IgD-negative memory B cell (primary cell): Measurements from ENCODE around the gene SCGB1D1. TPM values are rescaled to one million over a fixed set of nuclear protein-coding genes. Genes with fewer than 3 reads are reported as not detected.

Experiments
- H3K27ac Mint-ChIP-seq, 3 donors: one replicate each; pipeline ENCODE4 v1.8.0; 2020 to 2022; ENCODE audit warnings: mild to moderate bottlenecking in 3 of 3, mixed read lengths in 3 of 3, moderate library complexity in 1 of 3
- H3K27me3 Mint-ChIP-seq: one replicate; pipeline ENCODE4 v1.8.0; 2021; ENCODE audit warnings: mixed read lengths
- H3K36me3 Mint-ChIP-seq: one replicate; pipeline ENCODE4 v1.8.0; 2020; ENCODE audit warnings: mild to moderate bottlenecking, mixed read lengths
- H3K4me1 Mint-ChIP-seq, 3 donors: one replicate each; pipeline ENCODE4 v1.8.0; 2020 to 2022; ENCODE audit warnings: mixed read lengths in 3 of 3, mild to moderate bottlenecking in 1 of 3
- H3K4me3 Mint-ChIP-seq, 4 donors: one replicate each; pipeline ENCODE4 v1.8.0; 2020 to 2022; ENCODE audit warnings: mild to moderate bottlenecking in 4 of 4, mixed read lengths in 4 of 4, moderate library complexity in 3 of 4
- H3K9me3 Mint-ChIP-seq, 3 donors: one replicate each; pipeline ENCODE4 v1.8.0; 2020 to 2021; ENCODE audit warnings: mixed read lengths in 3 of 3, mild to moderate bottlenecking in 1 of 3
- polyA plus RNA-seq: library from polyadenylated mRNA; unstranded; fragments of 300-500 nt; fragmentation: Illumina TruSeq; gene quantifications from one replicate; pipeline ENCODE4 v1.2.3, GENCODE V29; 2021

SCGB1D1 gene
- not detected for polyA plus RNA-seq

DNA sequence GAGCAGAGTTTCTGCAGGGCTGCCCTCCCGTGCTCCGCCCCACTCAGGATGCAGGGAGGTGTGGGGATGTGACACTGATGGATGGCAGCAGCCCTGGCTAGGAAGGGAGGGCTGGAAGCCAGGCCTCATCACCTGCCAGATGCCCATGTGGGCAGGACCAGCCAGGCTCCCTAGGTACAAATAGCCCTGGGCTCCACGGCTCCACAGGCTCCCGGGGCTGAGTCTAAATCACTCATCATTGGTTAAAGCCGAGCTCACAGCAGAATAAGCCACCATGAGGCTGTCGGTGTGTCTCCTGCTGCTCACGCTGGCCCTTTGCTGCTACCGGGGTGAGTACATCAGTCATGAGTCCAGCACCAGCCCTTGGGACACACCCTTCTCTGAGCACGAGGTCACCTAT lies at the start of gene SCGB1D1:
TSS of gene SCGB1D1 (plus strand) at position 206 of the 400 bp plus-strand sequence. CDS start at position 275, 69 bp downstream.
- Mint-ChIP-seq H3K4me1 (no peaks in the 10 kb centered on the region), H3K27me3 (peaks cover 44% of the 10 kb centered on the region), H3K27ac (no peak within 1 kb of the TSS), H3K9me3 (peaks cover 0 to 4% (median 2%) of the 10 kb centered on the region in 3 donors), H3K4me3 (no peak within 1 kb of the TSS), H3K36me3 (peaks cover 2% of the 10 kb centered on the region)

GRCh38 chr11:62140304-62141110 lies 49.5 kb upstream of the SCGB1D1 start:
- H3K9me3 Mint-ChIP-seq = no peaks in the 10 kb centered on the region
- no peak overlapping the region for H3K4me3 Mint-ChIP-seq
- H3K27ac Mint-ChIP-seq = no peak overlapping the region
- H3K36me3 Mint-ChIP-seq = peaks cover 6% of the 10 kb centered on the region
- H3K27me3 Mint-ChIP-seq = no peaks in the 10 kb centered on the region
- peaks cover 0 to 3% (median 1%) of the 10 kb centered on the region in 3 donors for H3K4me1 Mint-ChIP-seq

DNA sequence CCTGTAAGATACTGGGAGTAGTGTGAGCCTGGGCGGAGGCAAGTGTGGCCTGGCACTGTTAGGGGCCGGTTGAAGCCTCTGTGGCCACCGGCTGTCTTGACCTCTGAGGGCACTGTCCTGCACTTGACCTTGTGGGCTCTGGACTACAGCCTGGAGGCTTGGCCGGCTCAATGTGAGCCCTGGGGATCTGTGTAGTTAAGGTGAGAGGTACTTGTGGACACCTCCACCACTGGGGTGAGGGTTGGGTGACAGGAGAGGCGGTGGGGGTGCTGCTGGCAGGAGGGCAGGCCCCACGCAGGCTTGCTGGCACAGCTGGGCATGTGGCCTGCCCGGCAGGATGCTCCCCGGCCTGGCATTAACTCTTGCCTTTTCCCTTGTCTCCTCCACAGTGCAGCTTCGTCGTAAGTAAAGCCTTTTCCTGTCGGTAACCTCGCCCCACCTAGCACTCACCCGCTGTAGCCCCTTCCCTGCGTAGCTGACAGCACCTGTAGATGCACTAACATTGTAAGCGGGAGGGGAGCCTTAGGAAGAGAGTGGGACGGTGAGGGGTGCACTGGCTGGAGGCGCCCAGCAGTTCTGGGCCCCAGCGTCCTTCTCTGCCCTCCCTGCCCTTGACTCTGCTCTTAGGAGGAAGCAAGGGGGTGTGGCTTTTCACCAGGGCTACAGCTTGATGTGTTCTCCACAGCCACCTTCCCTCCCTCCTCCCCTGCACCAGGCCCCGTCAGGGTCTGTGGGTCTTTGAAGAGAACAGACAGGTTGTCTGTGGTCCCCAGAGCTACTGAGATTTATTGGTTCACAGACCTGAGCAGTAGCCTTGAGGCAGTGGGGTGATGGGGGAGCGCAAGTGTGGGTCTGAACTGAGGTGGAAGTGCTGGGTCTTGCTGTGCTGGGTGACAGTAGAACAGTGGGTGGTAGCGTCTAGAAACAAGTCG lies 48.6 kb upstream of the SCGB1D1 start:
- peaks cover 0 to 3% (median 1%) of the 10 kb centered on the region in 3 donors for H3K4me1 Mint-ChIP-seq
- no peak overlapping the region for H3K4me3 Mint-ChIP-seq
- no peaks in the 10 kb centered on the region for H3K27me3 Mint-ChIP-seq
- H3K9me3 Mint-ChIP-seq = no peaks in the 10 kb centered on the region
- peaks cover 4% of the 10 kb centered on the region for H3K36me3 Mint-ChIP-seq
- H3K27ac Mint-ChIP-seq = no peak overlapping the region

DNA sequence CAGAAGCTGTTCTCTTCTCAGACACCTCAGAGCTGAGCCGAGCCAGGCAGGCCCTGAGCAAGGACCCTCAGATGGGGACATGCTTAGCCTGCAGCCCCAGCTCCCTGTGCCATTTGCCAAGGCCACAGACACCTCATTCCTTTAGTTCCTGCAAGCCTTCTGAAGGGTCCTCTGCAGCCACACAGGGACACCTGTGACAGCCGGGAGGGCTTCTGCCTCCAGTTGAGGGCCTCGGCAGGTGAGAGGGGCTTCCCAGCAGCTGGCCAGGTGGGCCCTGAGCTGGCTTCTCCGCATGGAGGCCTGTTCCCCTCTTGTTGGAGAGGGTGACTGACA lies 48.0 kb upstream of the SCGB1D1 start:
- H3K27me3 Mint-ChIP-seq = no peaks in the 10 kb centered on the region
- peaks cover 7% of the 10 kb centered on the region for H3K36me3 Mint-ChIP-seq
- no peak overlapping the region for H3K27ac Mint-ChIP-seq
- H3K4me3 Mint-ChIP-seq = no peak overlapping the region
- no peaks in the 10 kb centered on the region for H3K4me1 Mint-ChIP-seq
- H3K9me3 Mint-ChIP-seq = no peaks in the 10 kb centered on the region

DNA sequence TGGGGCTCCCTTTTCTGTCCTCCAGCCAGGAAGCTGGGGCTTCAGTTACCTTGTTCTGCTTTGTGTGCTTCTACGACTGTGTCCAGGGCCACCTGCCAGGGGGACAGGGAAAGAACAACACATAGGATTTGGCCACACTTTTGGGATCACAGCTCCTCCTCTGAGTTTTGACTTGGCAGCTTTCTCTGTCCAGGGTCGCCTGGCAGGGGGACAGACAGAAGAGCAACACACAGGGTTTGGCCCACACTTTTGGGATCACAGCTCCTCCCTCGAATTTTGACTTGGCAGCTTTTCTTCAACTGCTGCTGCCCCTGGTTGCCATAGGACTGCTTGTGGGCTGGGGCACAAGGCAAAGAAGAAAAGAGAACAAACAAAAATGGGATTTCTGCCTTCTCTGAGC lies 47.1 kb upstream of the SCGB1D1 start:
- Mint-ChIP-seq H3K4me1 (peaks cover 0 to 3% (median 0%) of the 10 kb centered on the region in 3 donors), H3K4me3 (no peak overlapping the region), H3K9me3 (no peaks in the 10 kb centered on the region), H3K27me3 (no peaks in the 10 kb centered on the region), H3K27ac (peak overlapping the region in 1 of 3 donors; percentile 62), H3K36me3 (peaks cover 10% of the 10 kb centered on the region)

GRCh38 chr11:62143727-62144126 lies 46.3 kb upstream of the SCGB1D1 start:
- H3K9me3 Mint-ChIP-seq = no peaks in the 10 kb centered on the region
- peaks cover 0 to 3% (median 0%) of the 10 kb centered on the region in 3 donors for H3K4me1 Mint-ChIP-seq
- no peak overlapping the region for H3K4me3 Mint-ChIP-seq
- H3K36me3 Mint-ChIP-seq = peaks cover 10% of the 10 kb centered on the region
- no peak overlapping the region for H3K27ac Mint-ChIP-seq
- H3K27me3 Mint-ChIP-seq = no peaks in the 10 kb centered on the region

DNA sequence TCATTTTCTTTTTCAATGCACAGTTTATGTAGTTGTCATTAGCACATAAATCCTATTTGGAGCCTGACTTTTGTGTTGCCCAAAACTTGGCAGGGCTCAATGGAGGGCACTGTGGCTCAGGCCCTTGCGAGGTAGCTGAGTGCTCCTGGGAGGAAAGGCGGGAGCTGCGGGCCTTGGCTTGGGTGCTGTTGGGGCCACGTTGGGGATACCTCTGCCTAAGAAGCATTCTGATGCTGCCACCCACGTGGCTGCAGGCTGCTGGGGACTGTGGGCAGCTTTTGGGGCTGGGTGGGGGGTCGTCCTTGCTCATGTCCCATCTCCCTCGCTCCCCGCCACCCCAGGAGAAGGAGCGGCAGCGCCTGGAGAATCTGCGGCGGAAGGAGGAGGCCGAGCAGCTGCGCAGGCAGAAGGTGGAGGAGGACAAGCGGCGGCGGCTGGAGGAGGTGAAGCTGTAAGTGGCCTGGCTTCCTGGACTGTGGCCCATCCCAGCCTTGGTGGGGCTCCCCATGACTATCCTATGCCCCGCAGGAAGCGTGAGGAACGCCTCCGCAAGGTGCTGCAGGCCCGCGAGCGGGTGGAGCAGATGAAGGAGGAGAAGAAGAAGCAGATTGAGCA lies 45.3 kb upstream of the SCGB1D1 start:
- H3K4me3 Mint-ChIP-seq = no peak overlapping the region
- H3K27me3 Mint-ChIP-seq = no peaks in the 10 kb centered on the region
- peaks cover 0 to 3% (median 0%) of the 10 kb centered on the region in 3 donors for H3K4me1 Mint-ChIP-seq
- H3K36me3 Mint-ChIP-seq = peaks cover 9% of the 10 kb centered on the region
- H3K9me3 Mint-ChIP-seq = no peaks in the 10 kb centered on the region
- H3K27ac Mint-ChIP-seq = no peak overlapping the region

- Mint-ChIP-seq H3K27me3 (no peaks in the 10 kb centered on the region), H3K4me3 (no peak overlapping the region), H3K27ac (no peak overlapping the region), H3K4me1 (peaks cover 0 to 3% (median 0%) of the 10 kb centered on the region in 3 donors), H3K36me3 (peaks cover 9% of the 10 kb centered on the region), H3K9me3 (no peaks in the 10 kb centered on the region)
These were observed 44.6 kb upstream of the SCGB1D1 start for GRCh38 chr11:62145261-62145871.

DNA sequence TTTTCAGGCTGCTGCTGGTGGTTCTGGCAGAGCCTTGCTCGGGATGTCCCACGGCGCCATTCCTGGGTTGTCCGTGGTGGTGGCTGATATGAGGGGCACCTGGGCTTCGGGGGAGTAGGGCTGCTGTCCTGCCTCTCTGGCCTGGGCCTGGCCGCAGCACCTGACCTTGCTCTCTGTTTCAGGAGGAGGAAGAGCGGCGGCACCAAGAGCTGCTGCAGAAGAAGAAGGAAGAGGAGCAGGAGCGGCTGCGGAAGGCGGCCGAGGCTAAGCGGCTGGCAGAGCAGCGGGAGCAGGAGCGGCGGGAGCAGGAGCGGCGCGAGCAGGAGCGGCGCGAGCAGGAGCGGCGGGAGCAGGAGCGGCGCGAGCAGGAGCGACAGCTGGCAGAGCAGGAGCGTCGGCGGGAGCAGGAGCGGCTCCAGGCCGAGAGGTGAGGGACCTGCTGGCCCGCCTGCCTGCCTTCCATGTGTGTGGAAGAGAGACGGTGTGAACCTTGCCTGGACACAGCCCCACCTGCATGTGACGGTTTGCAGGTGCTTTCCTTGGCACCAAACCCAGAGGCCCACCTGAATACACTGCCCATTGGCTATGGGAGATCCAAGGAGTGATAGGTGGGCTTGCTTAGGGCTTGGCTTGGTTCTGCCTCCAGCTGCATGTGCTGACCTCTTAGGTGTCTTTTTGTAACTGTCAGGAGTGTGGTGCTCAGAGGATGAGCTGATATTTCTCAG lies 43.4 kb upstream of the SCGB1D1 start:
- peaks cover 14% of the 10 kb centered on the region for H3K36me3 Mint-ChIP-seq
- no peak overlapping the region for H3K4me3 Mint-ChIP-seq
- no peak overlapping the region for H3K27ac Mint-ChIP-seq
- H3K9me3 Mint-ChIP-seq = no peaks in the 10 kb centered on the region
- H3K4me1 Mint-ChIP-seq = peaks cover 0 to 3% (median 0%) of the 10 kb centered on the region in 3 donors
- H3K27me3 Mint-ChIP-seq = no peaks in the 10 kb centered on the region

DNA sequence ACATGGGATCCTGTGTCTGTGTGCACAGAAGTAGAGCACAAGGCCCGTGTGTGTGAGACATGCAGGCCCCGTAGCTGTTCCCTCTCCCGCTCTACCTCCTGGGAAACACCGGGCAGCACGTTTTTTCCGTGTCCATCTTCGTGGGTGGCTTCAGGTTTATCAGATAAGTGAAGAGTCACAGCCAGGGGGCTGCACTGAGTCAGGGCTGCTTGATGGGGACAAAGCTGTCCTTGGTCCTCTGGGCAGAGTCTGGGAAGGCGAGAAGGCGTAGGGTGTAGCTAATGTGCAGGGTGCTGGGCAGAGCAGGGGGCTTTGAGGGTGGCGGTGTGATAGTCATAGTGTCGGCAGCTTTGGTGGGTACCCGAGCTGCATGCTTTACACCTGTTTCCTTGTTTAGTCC lies 42.5 kb upstream of the SCGB1D1 start:
- Mint-ChIP-seq H3K27ac (no peak overlapping the region), H3K9me3 (no peaks in the 10 kb centered on the region), H3K27me3 (no peaks in the 10 kb centered on the region), H3K36me3 (peaks cover 14% of the 10 kb centered on the region), H3K4me3 (no peak overlapping the region), H3K4me1 (peaks cover 0 to 3% (median 0%) of the 10 kb centered on the region in 3 donors)

GRCh38 chr11:62148271-62148980 lies 41.6 kb upstream of the SCGB1D1 start:
- no peak overlapping the region for H3K4me3 Mint-ChIP-seq
- H3K4me1 Mint-ChIP-seq = peaks cover 0 to 3% (median 0%) of the 10 kb centered on the region in 3 donors
- no peak overlapping the region for H3K27ac Mint-ChIP-seq
- H3K27me3 Mint-ChIP-seq = no peaks in the 10 kb centered on the region
- H3K9me3 Mint-ChIP-seq = no peaks in the 10 kb centered on the region
- peaks cover 11% of the 10 kb centered on the region for H3K36me3 Mint-ChIP-seq

DNA sequence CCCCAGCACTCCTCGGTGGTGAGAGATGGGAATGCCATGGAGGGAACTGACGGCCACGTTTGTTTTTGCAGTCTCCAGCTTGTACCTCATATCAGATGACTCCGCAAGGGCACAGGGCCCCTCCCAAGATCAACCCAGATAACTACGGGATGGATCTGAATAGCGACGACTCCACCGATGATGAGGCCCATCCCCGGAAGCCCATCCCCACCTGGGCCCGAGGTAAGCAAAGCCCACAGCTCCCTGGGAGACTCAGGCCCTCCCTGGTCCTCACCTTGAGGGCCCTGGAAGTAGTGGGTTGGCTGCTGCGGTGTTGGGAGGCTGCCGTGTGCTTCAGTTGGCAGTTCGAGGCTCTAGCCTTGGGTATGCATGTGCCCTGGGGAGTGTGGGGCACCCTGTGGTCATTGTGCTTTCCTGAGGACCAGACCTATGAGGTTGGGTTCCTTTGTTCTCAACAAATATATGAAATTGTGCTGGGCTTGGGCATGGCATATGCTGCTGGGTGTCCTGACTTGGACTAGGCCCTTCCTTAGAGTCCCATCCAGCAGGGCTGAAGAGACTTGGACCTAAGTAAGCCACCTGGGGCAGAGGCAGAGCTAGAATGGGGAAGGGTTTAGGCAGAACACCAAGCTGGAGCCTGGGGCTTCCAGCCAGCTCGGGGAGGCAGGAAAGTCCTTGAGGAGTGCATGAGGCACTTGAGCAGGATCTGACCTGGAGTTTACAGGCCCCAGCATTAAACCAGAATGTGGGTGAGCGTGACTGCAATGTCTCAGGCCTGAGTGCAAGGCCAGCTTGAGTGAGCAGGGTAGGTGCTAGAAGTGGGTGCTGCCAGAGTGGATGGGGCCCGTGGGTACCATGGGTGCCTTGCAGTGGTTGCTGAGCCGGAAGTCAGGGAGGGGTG lies 39.8 kb upstream of the SCGB1D1 start:
- Mint-ChIP-seq H3K27ac (peak overlapping the region in 1 of 3 donors; percentile 4), H3K27me3 (no peaks in the 10 kb centered on the region), H3K4me1 (peaks cover 0 to 3% (median 0%) of the 10 kb centered on the region in 3 donors), H3K4me3 (no peak overlapping the region), H3K36me3 (peaks cover 11% of the 10 kb centered on the region), H3K9me3 (no peaks in the 10 kb centered on the region)
